ENCODE data around the gene DPH2.

DNA sequence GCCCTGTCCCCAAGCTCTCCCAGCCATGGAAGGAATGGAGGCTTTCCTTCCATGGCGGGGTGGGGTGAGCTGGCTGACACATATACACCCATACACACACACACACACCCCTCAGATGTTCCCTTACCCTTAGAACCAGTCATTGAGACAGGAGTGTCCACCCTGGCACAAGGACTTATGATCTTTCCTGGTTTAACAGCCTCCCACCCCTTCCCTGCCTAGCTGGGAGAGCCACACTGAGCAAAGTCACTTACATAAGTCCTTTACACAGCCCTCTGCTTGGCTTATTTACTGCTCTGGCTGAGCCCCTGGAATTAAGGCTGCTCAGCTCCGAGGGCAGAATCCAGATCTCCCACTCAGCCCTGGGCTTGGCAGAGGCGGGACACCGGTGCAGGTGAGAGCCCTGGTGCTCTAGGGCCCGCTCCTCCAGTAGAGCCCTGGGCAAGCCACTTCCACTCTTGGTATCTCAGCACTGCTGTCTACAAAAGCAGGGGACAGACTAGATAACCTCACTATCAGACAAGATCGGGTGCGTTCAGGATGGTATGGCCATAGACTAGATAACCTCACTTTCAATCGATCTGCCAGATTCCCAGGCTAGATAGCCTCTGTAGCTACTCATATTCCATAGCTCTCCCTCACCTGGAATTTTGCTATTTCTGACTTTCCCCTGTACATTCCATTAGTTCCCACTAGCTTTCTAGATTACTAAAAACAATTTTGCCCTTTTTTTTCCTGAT, 44.7 kb downstream of the DPH2 start:
- no peak for TF ChIP-seq CTCF (conservative IDR thresholded peaks at IDR 0.05 in 1 of 2, IDR thresholded peaks at IDR 0.05 in 1 of 2; ENCODE audit: extremely low read depth in 1 of 2, insufficient read depth in 1 of 2, low read depth in 1 of 2, low read length in 2 of 2)
- no peak for TF ChIP-seq EZH2 (IDR thresholded peaks at IDR 0.05; ENCODE audit: borderline replicate concordance, low read length)

Measured in mammary epithelial cell (primary cell).